IPS DF 6.9 (cell line): ENCODE data around the gene CIAO2B.
"Not testable (repeated sequence)": the region's sequence is repeated elsewhere in the genome, so short reads cannot be mapped to it uniquely, and the experiment has no call there.

ENCODE experiments used
- DNase-seq: peaks from one replicate; pipeline ENCODE4 v3.0.0-alpha.2; 2013; ENCODE audit warnings: low read depth, low spot score
- H3K27ac ChIP-seq: one replicate; pipeline ENCODE4 v1.5.1; 2013; ENCODE audit warnings: low read length, control low read depth
- H3K27me3 ChIP-seq: 2 replicates; pipeline ENCODE4 v1.6.1; 2013; ENCODE audit warnings: mild to moderate bottlenecking, low read length; ENCODE audit not compliant: control insufficient read depth, insufficient read depth
- H3K36me3 ChIP-seq: 2 replicates; pipeline ENCODE4 v1.6.1; 2013; ENCODE audit warnings: low read length; ENCODE audit not compliant: control insufficient read depth, insufficient read depth
- H3K4me1 ChIP-seq: 2 replicates; pipeline ENCODE4 v1.6.1; 2013; ENCODE audit warnings: low read length; ENCODE audit not compliant: control insufficient read depth, insufficient read depth
- H3K4me3 ChIP-seq: 2 replicates; pipeline ENCODE4 v1.5.1; 2013; ENCODE audit warnings: mild to moderate bottlenecking, low read length
- H3K9me3 ChIP-seq: 2 replicates; pipeline ENCODE4 v1.6.1; 2013; ENCODE audit warnings: low read length, inconsistent platforms; ENCODE audit not compliant: control insufficient read depth, insufficient read depth
- WGBS: extraction: QIAGEN DNeasy Blood & Tissue Kit; methylation state at CpG from one replicate; pipeline ENCODE4 v1.1.7; 2013; ENCODE audit warnings: mixed read lengths, missing lambda C conversion rate; ENCODE audit not compliant: insufficient read length, insufficient coverage; 5-methylcytosine and 5-hydroxymethylcytosine counted together

The CIAO2B gene

DNA sequence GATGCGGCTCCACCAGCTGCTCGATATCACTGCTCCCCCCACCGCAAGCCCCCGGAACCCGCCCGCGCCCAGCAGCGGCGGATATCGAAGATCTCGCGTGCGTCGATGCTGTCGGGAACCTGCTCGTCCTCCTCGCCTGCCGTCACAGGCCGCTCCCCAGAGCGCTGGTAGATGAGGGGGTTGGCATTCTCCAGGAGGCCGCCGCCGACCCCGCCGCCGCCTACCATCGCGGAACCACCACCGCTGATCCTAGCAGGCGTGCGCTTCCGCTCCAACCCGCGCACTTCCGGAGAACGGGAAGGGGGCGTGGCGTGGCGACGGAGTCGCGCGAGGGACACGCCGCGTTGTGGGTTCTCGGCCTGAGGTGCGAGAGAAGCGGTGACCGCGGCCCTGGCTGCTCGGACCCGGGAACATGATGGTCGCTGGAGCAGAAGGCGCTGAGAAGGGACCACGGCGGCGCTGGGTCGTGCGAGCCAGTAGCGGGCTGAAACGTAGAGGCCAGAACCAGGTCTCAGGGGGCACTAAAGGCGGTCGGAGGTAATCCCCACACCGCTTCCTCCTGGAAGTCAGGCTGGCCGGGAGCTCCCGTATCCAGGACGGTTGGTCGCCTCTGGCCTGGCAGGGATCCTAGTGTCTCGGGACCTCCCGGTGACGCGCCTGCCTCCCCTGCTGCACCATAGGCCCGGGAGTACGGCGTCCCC, at the start of gene CIAO2B:
TSS of gene CIAO2B (minus strand) at position 265 of the 701 bp plus-strand sequence. CDS start at position 227, 38 bp downstream.
- no CpG with 5 or more reads among the region's 76 CpGs for WGBS
- H3K27ac ChIP-seq: no peak within 1 kb of the TSS
- no peaks in the 10 kb centered on the region for H3K27me3 ChIP-seq
- DNase-seq: no peak
- H3K9me3 ChIP-seq: no peaks in the 10 kb centered on the region
- peak within 1 kb of the TSS; percentile 76; the same call in 1 of the 2 replicates for H3K4me3 ChIP-seq
- no peaks in the 10 kb centered on the region for H3K36me3 ChIP-seq
- H3K4me1 ChIP-seq: 0 out of 2 replicates have a peak, but pooled peaks cover 2% of the 10 kb centered on the region

DNA sequence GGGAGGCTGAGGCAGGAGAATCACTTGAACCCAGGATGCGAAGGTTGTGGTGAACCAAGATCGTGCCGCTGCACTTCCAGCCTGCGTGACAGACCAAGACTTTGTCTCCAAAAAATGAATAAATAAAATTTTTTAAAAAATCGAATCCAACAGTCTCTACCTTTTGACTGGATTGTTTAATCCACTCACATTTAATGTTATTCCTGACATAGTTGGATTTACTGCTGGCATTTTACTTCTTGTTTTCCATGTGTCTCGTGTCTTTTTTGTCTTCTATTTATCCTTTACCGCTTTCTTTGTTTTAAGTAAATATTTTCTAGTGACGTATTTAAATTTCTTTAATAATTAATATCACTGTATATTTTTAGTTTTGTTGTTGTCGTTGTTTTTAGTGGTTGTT, 48.8 kb upstream of the CIAO2B start:
- Histone ChIP-seq H3K27ac (no peak overlapping the region), H3K4me1 (no peaks in the 10 kb centered on the region), H3K9me3 (no peaks in the 10 kb centered on the region), H3K36me3 (no peaks in the 10 kb centered on the region), H3K27me3 (no peaks in the 10 kb centered on the region), H3K4me3 (no peak overlapping the region)
- no peak for DNase-seq
- 100% methylated on average over 1 of the region's 9 CpGs for WGBS

DNA sequence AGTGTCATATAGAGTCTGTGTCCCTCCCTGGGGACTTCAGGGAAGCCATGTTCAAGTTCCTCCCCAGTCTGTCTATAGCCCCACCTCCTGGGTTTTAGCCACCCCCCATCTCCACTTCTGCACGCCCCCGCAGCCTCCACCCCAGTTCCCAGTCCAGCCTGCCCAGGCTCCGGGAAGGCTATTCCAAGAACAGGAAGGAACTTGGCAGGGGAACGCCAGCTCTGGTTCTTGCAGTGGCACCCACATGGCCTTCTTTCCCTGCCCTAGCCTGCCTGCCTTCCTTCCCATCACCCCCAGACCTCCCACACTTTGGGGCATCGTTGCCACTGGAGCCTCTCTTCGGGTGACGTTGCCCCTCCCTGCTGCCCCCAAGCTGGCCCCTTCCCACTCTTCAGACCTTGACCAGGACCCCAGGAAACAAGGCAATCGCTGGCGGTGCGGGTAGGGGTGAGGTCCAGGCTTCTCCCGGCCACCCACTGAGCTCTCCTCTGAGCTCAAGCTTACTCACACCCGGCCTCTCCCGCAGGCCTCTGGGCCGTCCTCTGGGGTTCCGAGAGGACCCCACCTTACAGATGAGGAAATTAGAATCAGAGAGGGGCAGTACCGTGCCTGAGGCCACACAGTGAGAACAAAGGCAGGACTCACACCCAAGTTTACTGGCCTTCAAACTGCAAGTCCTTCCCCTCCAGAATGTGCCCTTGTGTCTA, 45.0 kb upstream of the CIAO2B start:
- H3K36me3 ChIP-seq: no peaks in the 10 kb centered on the region
- no peak for DNase-seq
- H3K4me1 ChIP-seq: no peaks in the 10 kb centered on the region
- H3K9me3 ChIP-seq: no peaks in the 10 kb centered on the region
- no peak overlapping the region for H3K27ac ChIP-seq
- WGBS: no CpG with 5 or more reads among the region's 16 CpGs
- H3K27me3 ChIP-seq: no peaks in the 10 kb centered on the region
- no peak overlapping the region for H3K4me3 ChIP-seq

DNA sequence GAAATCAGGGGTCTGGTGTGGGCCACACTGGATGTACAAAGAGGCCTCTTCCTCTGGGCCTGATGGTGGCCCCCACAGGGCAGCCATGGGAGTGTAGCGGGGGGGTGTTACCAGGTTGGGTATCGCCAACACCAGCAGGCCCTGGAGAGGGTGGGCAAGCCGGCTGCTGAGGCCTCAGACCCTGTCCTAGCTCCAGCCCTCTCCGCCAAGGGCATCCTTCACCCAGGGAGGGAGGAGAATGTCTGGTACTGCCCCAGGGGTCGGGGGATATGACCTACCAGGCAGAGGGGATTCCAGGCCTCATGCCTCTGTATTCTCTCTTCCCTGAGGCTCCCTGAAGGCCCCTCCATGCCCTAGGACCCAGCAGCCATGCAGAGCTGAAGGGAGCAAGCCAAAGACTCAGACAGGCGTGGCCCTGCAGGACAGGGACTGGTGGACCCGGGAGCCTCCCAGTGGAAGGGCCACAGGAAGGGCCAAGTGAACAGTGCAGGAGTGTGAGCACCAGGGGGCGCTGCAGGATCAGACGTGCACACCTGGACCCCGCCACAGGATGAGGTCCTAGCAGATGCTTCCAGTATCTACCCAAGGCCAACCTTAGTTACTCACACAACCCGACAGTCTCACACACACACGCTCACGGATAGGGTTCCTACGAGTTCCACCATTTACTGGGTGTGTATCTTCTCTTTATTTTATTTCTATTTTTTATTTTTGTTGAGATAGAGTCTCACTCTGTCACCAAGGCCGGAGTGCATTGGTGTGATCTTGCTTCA, 43.3 kb upstream of the CIAO2B start:
- H3K27me3 ChIP-seq: no peaks in the 10 kb centered on the region
- H3K27ac ChIP-seq: no peak overlapping the region
- no peaks in the 10 kb centered on the region for H3K9me3 ChIP-seq
- no peaks in the 10 kb centered on the region for H3K4me1 ChIP-seq
- H3K4me3 ChIP-seq: no peak overlapping the region
- no CpG with 5 or more reads among the region's 15 CpGs for WGBS
- no peaks in the 10 kb centered on the region for H3K36me3 ChIP-seq
- DNase-seq: no peak

DNA sequence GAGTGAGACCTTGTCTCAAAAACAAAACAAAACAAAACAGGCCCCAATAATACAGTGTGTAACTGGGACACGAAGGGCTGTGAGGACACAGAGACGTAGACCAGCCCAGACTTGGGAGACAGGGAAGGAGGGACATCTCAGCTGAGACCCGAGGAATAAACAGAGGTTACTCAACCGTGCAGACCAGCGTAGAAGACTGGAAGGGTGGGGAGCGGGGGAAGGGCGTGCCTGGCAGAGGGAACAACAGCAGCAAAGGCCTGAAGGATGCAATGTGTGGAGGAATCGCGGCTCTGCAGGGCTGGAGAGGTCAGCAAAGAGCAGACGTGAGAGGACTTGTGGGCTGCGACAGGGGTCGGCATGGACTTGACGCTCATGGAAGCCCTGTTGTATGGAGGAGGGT, 42.5 kb upstream of the CIAO2B start:
- H3K36me3 ChIP-seq: no peaks in the 10 kb centered on the region
- no peak overlapping the region for H3K4me3 ChIP-seq
- H3K9me3 ChIP-seq: no peaks in the 10 kb centered on the region
- no peak for DNase-seq
- no CpG with 5 or more reads among the region's 13 CpGs for WGBS
- H3K4me1 ChIP-seq: no peaks in the 10 kb centered on the region
- H3K27ac ChIP-seq: no peak overlapping the region
- H3K27me3 ChIP-seq: no peaks in the 10 kb centered on the region

DNA sequence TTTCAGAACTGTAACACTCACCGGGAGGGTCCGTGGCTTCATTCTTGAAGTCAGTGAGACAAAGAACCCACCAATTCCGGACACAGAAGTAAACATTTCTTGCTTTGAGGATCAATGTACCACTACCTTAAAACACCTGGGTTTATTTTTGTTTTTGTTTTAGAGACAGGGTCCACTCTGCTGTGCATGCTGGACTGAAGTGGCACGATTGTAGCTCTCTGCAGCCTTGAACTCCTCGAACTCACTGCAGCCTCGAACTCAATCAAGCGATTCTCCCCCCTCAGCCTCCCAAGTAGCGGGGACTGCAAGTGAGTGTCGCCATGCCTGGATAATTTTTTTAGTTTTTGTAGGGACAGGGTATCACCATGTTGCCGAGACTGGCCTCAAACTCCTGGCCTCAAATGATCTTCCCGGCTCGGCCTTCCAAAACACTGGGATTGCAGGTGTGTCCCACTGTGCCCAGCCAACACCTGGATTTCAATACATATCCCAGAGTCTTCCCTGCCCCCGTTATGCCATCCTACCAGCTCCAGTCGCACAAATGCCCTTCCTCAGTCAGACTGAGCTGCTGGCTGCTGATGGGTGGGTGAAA, 41.2 kb upstream of the CIAO2B start:
- DNase-seq: no peak
- Histone ChIP-seq H3K27me3 (no peaks in the 10 kb centered on the region), H3K27ac (no peak overlapping the region), H3K4me3 (no peak overlapping the region), H3K36me3 (no peaks in the 10 kb centered on the region), H3K4me1 (no peaks in the 10 kb centered on the region), H3K9me3 (no peaks in the 10 kb centered on the region)
- no CpG with 5 or more reads among the region's 14 CpGs for WGBS

DNA sequence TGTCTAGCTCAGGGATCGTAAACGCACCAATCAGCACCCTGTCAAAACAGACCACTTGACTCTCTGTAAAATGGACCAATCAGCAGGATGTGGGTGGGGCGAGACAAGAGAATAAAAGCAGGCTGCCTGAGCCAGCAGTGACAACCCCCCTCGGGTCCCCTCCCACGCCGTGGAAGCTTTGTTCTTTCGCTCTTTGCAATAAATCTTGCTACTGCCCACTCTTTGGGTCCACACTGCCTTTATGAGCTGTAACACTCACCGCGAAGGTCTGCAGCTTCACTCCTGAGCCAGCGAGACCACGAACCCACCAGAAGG, 40.7 kb upstream of the CIAO2B start:
- no CpG with 5 or more reads among the region's 11 CpGs for WGBS
- not testable (repeated sequence) for H3K4me3 ChIP-seq, H3K4me1 ChIP-seq, H3K27me3 ChIP-seq, DNase-seq, H3K9me3 ChIP-seq, H3K36me3 ChIP-seq, H3K27ac ChIP-seq

DNA sequence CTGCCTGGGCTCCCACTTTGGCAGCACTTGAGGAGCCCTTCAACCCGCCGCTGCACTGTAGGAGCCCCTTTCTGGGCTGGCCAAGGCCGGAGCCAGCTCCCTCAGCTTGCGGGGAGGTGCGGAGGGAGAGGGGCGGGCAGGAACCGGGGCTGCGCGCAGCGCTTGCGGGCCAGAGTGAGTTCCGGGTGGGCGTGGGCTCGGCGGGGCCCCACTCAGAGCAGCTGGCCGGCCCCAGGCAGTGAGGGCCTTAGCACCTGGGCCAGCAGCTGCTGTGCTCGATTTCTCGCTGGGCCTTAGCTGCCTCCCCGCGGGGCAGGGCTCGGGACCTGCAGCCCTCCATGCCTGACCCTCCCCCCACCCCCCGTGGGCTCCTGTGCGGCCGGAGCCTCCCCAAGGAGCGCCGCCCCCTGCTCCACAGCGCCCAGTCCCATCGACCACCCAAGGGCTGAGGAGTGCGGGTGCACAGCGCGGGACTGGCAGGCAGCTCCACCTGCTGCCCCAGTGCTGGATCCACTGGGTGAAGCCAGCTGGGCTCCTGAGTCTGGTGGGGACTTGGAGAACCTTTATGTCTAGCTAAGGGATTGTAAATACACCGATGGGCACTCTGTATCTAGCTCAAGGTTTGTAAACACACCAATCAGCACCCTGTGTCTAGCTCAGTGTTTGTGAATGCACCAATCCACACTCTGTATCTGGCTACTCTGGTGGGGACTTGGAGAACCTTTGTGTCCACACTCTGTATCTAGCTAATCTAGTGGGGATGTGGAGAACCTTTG, 40.1 kb upstream of the CIAO2B start:
- DNase-seq, H3K9me3 ChIP-seq, H3K27me3 ChIP-seq, H3K4me1 ChIP-seq, H3K4me3 ChIP-seq, H3K36me3 ChIP-seq, H3K27ac ChIP-seq: not testable (repeated sequence)
- WGBS: no CpG with 5 or more reads among the region's 32 CpGs

DNA sequence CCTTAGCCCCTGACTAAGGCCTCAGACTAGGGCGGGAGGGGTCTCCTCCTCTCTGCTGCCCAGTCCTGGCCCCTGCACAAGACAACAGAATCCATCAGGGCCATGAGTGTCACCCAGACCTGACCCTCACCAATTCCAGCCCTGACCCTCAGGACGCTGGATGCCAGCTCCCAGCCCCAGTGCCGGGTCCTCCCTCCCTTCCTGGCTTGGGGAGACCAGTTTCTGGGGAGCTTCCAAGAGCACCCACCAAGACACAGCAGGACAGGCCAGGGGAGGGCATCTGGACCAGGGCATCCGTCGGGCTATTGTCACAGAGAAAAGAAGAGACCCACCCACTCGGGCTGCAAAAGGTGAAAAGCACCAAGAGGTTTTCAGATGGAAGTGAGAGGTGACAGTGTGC, 39.5 kb upstream of the CIAO2B start:
- WGBS: no CpG with 5 or more reads among the region's 6 CpGs
- Histone ChIP-seq H3K4me1 (no peaks in the 10 kb centered on the region), H3K27ac (no peak overlapping the region), H3K36me3 (no peaks in the 10 kb centered on the region), H3K9me3 (no peaks in the 10 kb centered on the region), H3K4me3 (no peak overlapping the region), H3K27me3 (no peaks in the 10 kb centered on the region)
- DNase-seq: no peak

DNA sequence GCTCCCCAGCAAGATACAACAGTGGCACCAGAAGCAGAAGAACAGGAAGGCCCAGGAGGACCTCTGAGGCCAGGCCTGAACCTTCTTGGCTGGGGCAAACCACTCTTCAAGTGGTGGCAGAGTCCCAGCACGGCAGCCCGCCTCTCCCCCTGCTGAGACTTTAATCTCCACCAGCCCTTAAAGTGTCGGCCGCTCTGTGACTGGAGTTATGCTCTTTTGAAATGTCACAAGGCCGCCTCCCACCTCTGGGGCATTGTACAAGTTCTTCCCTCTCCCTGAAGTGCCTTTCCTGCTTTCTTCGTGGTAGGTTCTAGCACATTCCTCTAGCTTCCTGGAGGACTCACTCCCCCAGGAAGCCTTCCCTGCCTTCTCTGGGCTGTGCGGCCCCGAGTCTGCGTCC, 38.8 kb upstream of the CIAO2B start:
- no peaks in the 10 kb centered on the region for H3K4me1 ChIP-seq
- no peaks in the 10 kb centered on the region for H3K36me3 ChIP-seq
- no peaks in the 10 kb centered on the region for H3K9me3 ChIP-seq
- no peak overlapping the region; the same call in 1 of the 2 replicates for H3K4me3 ChIP-seq
- H3K27me3 ChIP-seq: no peaks in the 10 kb centered on the region
- no peak for DNase-seq
- H3K27ac ChIP-seq: no peak overlapping the region
- WGBS: no CpG with 5 or more reads among the region's 9 CpGs
